ENCODE data around the gene LRIG2. TPM values are rescaled to one million over a fixed set of nuclear protein-coding genes. Genes with fewer than 3 reads are reported as not detected.

LRIG2 gene
- total and polyA plus RNA-seq, 9 of the 15 experiments (the other 6 are each of a cell fraction or from before 2014, with no cell fraction given) = 1.8 to 28.1 (median 11.5) TPM

GRCh38 chr1:113072141-113072756 is 749 bp upstream of the LRIG2 start (continued):
- TF ChIP-seq, protein P1, sequence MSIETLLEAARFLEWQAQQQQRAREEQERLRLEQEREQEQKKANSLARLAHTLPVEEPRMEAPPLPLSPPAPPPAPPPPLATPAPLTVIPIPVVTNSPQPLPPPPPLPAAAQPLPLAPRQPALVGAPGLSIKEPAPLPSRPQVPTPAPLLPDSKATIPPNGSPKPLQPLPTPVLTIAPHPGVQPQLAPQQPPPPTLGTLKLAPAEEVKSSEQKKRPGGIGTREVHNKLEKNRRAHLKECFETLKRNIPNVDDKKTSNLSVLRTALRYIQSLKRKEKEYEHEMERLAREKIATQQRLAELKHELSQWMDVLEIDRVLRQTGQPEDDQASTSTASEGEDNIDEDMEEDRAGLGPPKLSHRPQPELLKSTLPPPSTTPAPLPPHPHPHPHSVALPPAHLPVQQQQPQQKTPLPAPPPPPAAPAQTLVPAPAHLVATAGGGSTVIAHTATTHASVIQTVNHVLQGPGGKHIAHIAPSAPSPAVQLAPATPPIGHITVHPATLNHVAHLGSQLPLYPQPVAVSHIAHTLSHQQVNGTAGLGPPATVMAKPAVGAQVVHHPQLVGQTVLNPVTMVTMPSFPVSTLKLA (conservative IDR thresholded peaks at IDR 0.05) = no peak
- no peak for TF ChIP-seq CAMTA2 (CRISPR knock-in tag; conservative IDR thresholded peaks at IDR 0.05)
- TF ChIP-seq DACH1 (IDR thresholded peaks at IDR 0.05; ENCODE audit: partially characterized antibody) = peak; percentile 39
- no peak for TF ChIP-seq PHF21A (IDR thresholded peaks at IDR 0.05; ENCODE audit: borderline replicate concordance, low read depth)
- TF ChIP-seq, protein P2, sequence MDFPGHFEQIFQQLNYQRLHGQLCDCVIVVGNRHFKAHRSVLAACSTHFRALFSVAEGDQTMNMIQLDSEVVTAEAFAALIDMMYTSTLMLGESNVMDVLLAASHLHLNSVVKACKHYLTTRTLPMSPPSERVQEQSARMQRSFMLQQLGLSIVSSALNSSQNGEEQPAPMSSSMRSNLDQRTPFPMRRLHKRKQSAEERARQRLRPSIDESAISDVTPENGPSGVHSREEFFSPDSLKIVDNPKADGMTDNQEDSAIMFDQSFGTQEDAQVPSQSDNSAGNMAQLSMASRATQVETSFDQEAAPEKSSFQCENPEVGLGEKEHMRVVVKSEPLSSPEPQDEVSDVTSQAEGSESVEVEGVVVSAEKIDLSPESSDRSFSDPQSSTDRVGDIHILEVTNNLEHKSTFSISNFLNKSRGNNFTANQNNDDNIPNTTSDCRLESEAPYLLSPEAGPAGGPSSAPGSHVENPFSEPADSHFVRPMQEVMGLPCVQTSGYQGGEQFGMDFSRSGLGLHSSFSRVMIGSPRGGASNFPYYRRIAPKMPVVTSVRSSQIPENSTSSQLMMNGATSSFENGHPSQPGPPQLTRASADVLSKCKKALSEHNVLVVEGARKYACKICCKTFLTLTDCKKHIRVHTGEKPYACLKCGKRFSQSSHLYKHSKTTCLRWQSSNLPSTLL (IDR thresholded peaks at IDR 0.05) = no peak
- no peak for TF ChIP-seq CHD2 (IDR thresholded peaks at IDR 0.05; ENCODE audit: low read depth, low read length)
- TF ChIP-seq POLR2B (IDR thresholded peaks at IDR 0.05; ENCODE audit: low read depth, partially characterized antibody) = no peak
- TF ChIP-seq, protein P3, sequence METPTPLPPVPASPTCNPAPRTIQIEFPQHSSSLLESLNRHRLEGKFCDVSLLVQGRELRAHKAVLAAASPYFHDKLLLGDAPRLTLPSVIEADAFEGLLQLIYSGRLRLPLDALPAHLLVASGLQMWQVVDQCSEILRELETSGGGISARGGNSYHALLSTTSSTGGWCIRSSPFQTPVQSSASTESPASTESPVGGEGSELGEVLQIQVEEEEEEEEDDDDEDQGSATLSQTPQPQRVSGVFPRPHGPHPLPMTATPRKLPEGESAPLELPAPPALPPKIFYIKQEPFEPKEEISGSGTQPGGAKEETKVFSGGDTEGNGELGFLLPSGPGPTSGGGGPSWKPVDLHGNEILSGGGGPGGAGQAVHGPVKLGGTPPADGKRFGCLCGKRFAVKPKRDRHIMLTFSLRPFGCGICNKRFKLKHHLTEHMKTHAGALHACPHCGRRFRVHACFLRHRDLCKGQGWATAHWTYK (CRISPR knock-in tag; IDR thresholded peaks at IDR 0.05) = peak; percentile 77; the same call in 1 of the 2 replicates
- no peak for TF ChIP-seq ZNF79 (CRISPR knock-in tag; IDR thresholded peaks at IDR 0.05; ENCODE audit: low read depth)
- peak; percentile 67; the same call in 1 of the 2 replicates for TF ChIP-seq CREM (IDR thresholded peaks at IDR 0.05; ENCODE audit: low read depth)
- peak; percentile 88 for TF ChIP-seq EP300 (IDR thresholded peaks at IDR 0.05; ENCODE audit: low read length)
- TF ChIP-seq SIN3B (IDR thresholded peaks at IDR 0.05; ENCODE audit: low read depth) = no peak
- TF ChIP-seq CBFB (CRISPR knock-in tag; IDR thresholded peaks at IDR 0.05) = peak; percentile 80; the same call in 1 of the 2 replicates
- TF ChIP-seq ZBTB26 (CRISPR knock-in tag; IDR thresholded peaks at IDR 0.05) = no peak
- no peak for TF ChIP-seq RBM22 (IDR thresholded peaks at IDR 0.05; ENCODE audit: low read depth, low read length, poor library complexity, severe bottlenecking)
- peak; percentile 37; the same call in 1 of the 2 replicates for TF ChIP-seq CBFA2T3 (IDR thresholded peaks at IDR 0.05)
- TF ChIP-seq ZNF518B (CRISPR knock-in tag; IDR thresholded peaks at IDR 0.05) = no peak
- peak; percentile 99 for TF ChIP-seq CEBPB (tag; IDR thresholded peaks at IDR 0.05)
- no peak for TF ChIP-seq BDP1 (IDR thresholded peaks at IDR 0.05; ENCODE audit: insufficient read depth, insufficient read length)
- peak; percentile 10; the same call in 1 of the 2 replicates for TF ChIP-seq ERF (CRISPR knock-in tag; IDR thresholded peaks at IDR 0.05)
